HepG2 (cell line): ENCODE measurements around the gene PNLDC1. TPM values are rescaled to one million over a fixed set of nuclear protein-coding genes. Genes with fewer than 3 reads are reported as not detected.

Source experiments
- ATAC-seq: fragments of 200-7000 bp; cut with Tn5 transposase; 3 replicates; pipeline ENCODE4 v1.9.1; 2020; ENCODE audit warnings: mild to moderate bottlenecking, moderate library complexity
- BruUV-seq: library from RNA; stranded (reverse); fragments of 400-500 nt; replicated peaks from 2 replicates; lab custom pipeline; 2021; lab: Mats Ljungman, UMichigan
- CTCF ChIA-PET: fragments of 300-600 bp; formaldehyde crosslinking; extraction: SDS; loops from one replicate; lab custom pipeline; 2021; ENCODE audit warnings: low total read pairs, inconsistent platforms, low intra/inter-chr PET ratio; lab: Yijun Ruan, JAX
- POLR2A ChIA-PET: fragments of 350-600 bp; sonication (Branson Sonifier 250); formaldehyde crosslinking; loops from one replicate; lab custom pipeline; 2020; ENCODE audit warnings: antibody characterized with exemption, inconsistent platforms; lab: Yijun Ruan, JAX
- DNase-seq: peaks from one replicate; pipeline ENCODE4 v3.0.0-alpha.2; 2015; ENCODE audit warnings: low spot score
- FAIRE-seq: peaks from 3 replicates; lab custom pipeline; 2011; peaks lifted over from hg19 to GRCh38; lab: Jason Lieb, UNC
- H2AFZ ChIP-seq: one replicate; pipeline ENCODE4 v1.6.1; 2011; ENCODE audit warnings: low read length, inconsistent platforms
- H3K27ac ChIP-seq: fragments of 300-600 bp; 3 replicates; pipeline ENCODE4 v1.8.0; 2011; ENCODE audit warnings: mixed run types, mild to moderate bottlenecking, mixed read lengths, low read length, inconsistent platforms; ENCODE audit not compliant: insufficient read depth; ENCODE audit errors: extremely low read length
- H3K27me3 ChIP-seq, 2 experiments: fragments of 200-600 bp in 1 of 2; 2 replicates in 1 of 2; 3 replicates in 1 of 2; pipeline versions ENCODE4 v1.6.0 to v1.8.0; 2011; ENCODE audit warnings: low read length in 2 of 2, mild to moderate bottlenecking in 2 of 2, moderate library complexity in 2 of 2, inconsistent platforms in 1 of 2; ENCODE audit not compliant: insufficient read depth in 2 of 2, control insufficient read depth in 1 of 2
- H3K36me3 ChIP-seq, 2 experiments: fragments of 200-600 bp in 1 of 2; replicated peaks in 1 of 2; 2 replicates in 1 of 2; 3 replicates in 1 of 2; pipeline versions ENCODE4 v1.5.1 to v1.8.0; 2011; ENCODE audit warnings: low read length in 2 of 2, inconsistent platforms in 1 of 2; ENCODE audit not compliant: insufficient read depth in 2 of 2, control insufficient read depth in 1 of 2
- H3K4me1 ChIP-seq: 2 replicates; pipeline ENCODE4 v1.5.1; 2012; ENCODE audit warnings: low read length, inconsistent platforms; ENCODE audit not compliant: insufficient read depth
- H3K4me2 ChIP-seq: 2 replicates; pipeline ENCODE4 v1.6.0; 2011; ENCODE audit warnings: low read depth, low read length, inconsistent platforms
- H3K4me3 ChIP-seq, 3 experiments: fragments of 200-600 bp in 1 of 3; sonication (generic), shearing (Covaris generic) in 1 of 3; replicated peaks in 1 of 3; 2 replicates each; pipeline ENCODE4 v1.5.1; 2011 to 2016; ENCODE audit warnings: low read length in 3 of 3, inconsistent platforms in 2 of 3, low read depth in 2 of 3, mild to moderate bottlenecking in 2 of 3, control low read depth in 1 of 3, mixed read lengths in 1 of 3; ENCODE audit not compliant: insufficient read depth in 1 of 3
- H3K79me2 ChIP-seq: one replicate; pipeline ENCODE4 v1.6.1; 2011; ENCODE audit warnings: low read length, inconsistent platforms; ENCODE audit not compliant: insufficient read depth
- H3K9ac ChIP-seq: 2 replicates; pipeline ENCODE4 v1.6.0; 2011; ENCODE audit warnings: mild to moderate bottlenecking, low read depth, low read length, inconsistent platforms; ENCODE audit not compliant: insufficient read depth
- H3K9me3 ChIP-seq: 2 replicates; pipeline ENCODE4 v1.5.1; 2012; ENCODE audit warnings: mild to moderate bottlenecking, low read length
- H4K20me1 ChIP-seq: 2 replicates; pipeline ENCODE4 v1.6.0; 2011; ENCODE audit warnings: inconsistent platforms, mild to moderate bottlenecking, low read length, moderate library complexity; ENCODE audit not compliant: insufficient read depth
- JDP2 ChIP-seq: sonication (generic); formaldehyde crosslinking; IDR thresholded peaks from 2 replicates; pipeline ENCODE4 v1.8.1; 2022; ENCODE audit warnings: missing genetic modification reagents, borderline replicate concordance
- REXO4 ChIP-seq: sonication (generic); formaldehyde crosslinking; IDR thresholded peaks from 2 replicates; pipeline ENCODE4 v1.8.0; 2022; ENCODE audit warnings: missing genetic modification reagents, mild to moderate bottlenecking, borderline replicate concordance
- ZNF205 ChIP-seq: IDR thresholded peaks from 2 replicates; pipeline ENCODE4 v1.6.1; 2018; ENCODE audit warnings: missing biosample characterization, missing genetic modification reagents
- ZNF232 ChIP-seq: sonication (generic); formaldehyde crosslinking; IDR thresholded peaks from 2 replicates; pipeline ENCODE4 v1.4.0; 2020; ENCODE audit warnings: missing genetic modification reagents, borderline replicate concordance
- in situ Hi-C: cut with HindIII; loops from 2 replicates; pipeline ENCODE4 v1.10.0; 2017; ENCODE audit warnings: low pct_unique_long_range_greater_than_20kb; ENCODE audit not compliant: extremely low pct_ligation_motif_present
- intact Hi-C: fragments of 100-400 bp; cut with micrococcal nuclease; formaldehyde crosslinking; loops from one replicate; pipeline ENCODE4 v1.10.0; 2022; ENCODE audit not compliant: unreplicated experiment
- polyA plus RNA-seq, 8 experiments: library from polyadenylated mRNA; depleted of rRNA in 3 of 8; stranded (reverse) in 7 of 8; unstranded in 1 of 8; fragments of >200 nt; fragmentation: Illumina TruSeq in 4 of 8; extraction: Trizol in 4 of 8; gene quantifications; 2 replicates each; pipeline versions ENCODE4 v1.2.1 to v1.2.3, GENCODE V29; 2011 to 2016; ENCODE audit warnings: low read depth in 4 of 8, missing spikeins in 1 of 8, mixed read lengths in 1 of 8; ENCODE audit not compliant: insufficient read depth in 1 of 8
- total RNA-seq, 5 experiments: library from RNA; depleted of rRNA; stranded (reverse); fragments of >200 nt; fragmentation: Illumina TruSeq; extraction: Trizol; gene quantifications; 2 replicates each; pipeline ENCODE4 v1.2.3, GENCODE V29; 2016; ENCODE audit warnings: low read depth in 1 of 5
- TF ChIP-seq, protein P1 (sequence below): sonication (generic); formaldehyde crosslinking; IDR thresholded peaks from 2 replicates; pipeline ENCODE4 v1.5.1; 2020; ENCODE audit warnings: missing genetic modification reagents, mild to moderate bottlenecking, borderline replicate concordance

PNLDC1 gene
- total and polyA plus RNA-seq, 2 of the 13 experiments (the other 11 are each of a cell fraction or from before 2014, with no cell fraction given) = not detected

- TF ChIP-seq, protein P1, sequence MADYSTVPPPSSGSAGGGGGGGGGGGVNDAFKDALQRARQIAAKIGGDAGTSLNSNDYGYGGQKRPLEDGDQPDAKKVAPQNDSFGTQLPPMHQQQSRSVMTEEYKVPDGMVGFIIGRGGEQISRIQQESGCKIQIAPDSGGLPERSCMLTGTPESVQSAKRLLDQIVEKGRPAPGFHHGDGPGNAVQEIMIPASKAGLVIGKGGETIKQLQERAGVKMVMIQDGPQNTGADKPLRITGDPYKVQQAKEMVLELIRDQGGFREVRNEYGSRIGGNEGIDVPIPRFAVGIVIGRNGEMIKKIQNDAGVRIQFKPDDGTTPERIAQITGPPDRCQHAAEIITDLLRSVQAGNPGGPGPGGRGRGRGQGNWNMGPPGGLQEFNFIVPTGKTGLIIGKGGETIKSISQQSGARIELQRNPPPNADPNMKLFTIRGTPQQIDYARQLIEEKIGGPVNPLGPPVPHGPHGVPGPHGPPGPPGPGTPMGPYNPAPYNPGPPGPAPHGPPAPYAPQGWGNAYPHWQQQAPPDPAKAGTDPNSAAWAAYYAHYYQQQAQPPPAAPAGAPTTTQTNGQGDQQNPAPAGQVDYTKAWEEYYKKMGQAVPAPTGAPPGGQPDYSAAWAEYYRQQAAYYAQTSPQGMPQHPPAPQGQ (CRISPR knock-in tag) = no peak
- TF ChIP-seq REXO4 (CRISPR knock-in tag) = no peak
Observed at GRCh38 chr6:159852877-159853276, 52.8 kb downstream of the PNLDC1 start (continued).

DNA sequence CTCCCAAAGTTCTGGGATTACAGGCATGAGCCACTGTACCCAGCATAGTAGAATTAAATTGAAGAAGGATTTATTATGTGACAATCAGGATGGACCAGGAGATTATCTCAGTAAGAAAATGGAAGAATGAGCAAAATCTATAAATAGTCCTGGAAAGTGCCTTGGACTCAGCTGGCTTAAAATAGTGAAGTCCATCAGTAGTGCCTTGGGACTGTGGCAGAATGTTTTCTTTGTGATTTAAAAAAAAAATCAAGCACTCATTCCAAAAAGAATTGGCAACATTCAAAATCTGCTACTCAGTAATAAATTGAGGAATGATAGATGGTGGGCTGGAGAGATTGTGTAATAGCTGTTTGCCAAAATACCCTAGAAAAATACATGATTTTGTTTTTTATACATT, 53.7 kb downstream of the PNLDC1 start:
- ATAC-seq (no peak), FAIRE-seq (no peak)
- BruUV-seq = no TSS peak
- in situ Hi-C loops (no loop called here), intact Hi-C loops (loop anchor here (2.0 kb wide), 1 partner anchor 161 kb away; the partner anchor contains the start of gene SOD2)
- Histone ChIP-seq H4K20me1 (no peaks in the 10 kb centered on the region), H3K4me3 (no peak overlapping the region), H3K79me2 (no peaks in the 10 kb centered on the region), H3K9ac (no peak overlapping the region)
- POLR2A ChIA-PET = interaction anchor here (1.1 kb wide), 1 partner anchor 64 kb away, joined by 3 read pairs; no protein-coding TSS in a partner anchor
- TF ChIP-seq JDP2 = no peak
- TF ChIP-seq ZNF232 (CRISPR knock-in tag) = no peak
- no peak for TF ChIP-seq ZNF205 (CRISPR knock-in tag)
- TF ChIP-seq, all 625 proteins: peak for 0
- Histone ChIP-seq H3K4me1 (0 out of 2 replicates have a peak, but pooled peaks cover 4% of the 10 kb centered on the region), H3K36me3 (no peaks in the 10 kb centered on the region), H3K27me3 (no peaks in the 10 kb centered on the region), H3K27ac (no peak overlapping the region), H3K4me2 (no peak overlapping the region), H2AFZ (no peak overlapping the region), H3K9me3 (peaks cover 1% of the 10 kb centered on the region; the same call in 1 of the 2 replicates)
- CTCF ChIA-PET = no interaction called here
- no peak for DNase-seq
